B cell (primary cell): ENCODE data around the gene PSMF1. TPM values are rescaled to one million over a fixed set of nuclear protein-coding genes. Genes with fewer than 3 reads are reported as not detected.
A peak's percentile ranks its signal among the peaks of the same experiment; 100 is the strongest.

ENCODE experiments used
- ATAC-seq: fragments of 200-7000 bp; cut with Tn5 transposase; one replicate; pipeline ENCODE4 v1.10.0; 2021; ENCODE audit warnings: low read depth, mild to moderate bottlenecking, moderate number of reproducible peaks, moderate library complexity
- CTCF ChIA-PET: fragments of 350-600 bp; sonication (Branson Sonifier 250); formaldehyde crosslinking; loops from one replicate; lab custom pipeline; 2021; ENCODE audit warnings: antibody characterized with exemption, inconsistent platforms; lab: Charles Lee
- POLR2A ChIA-PET: fragments of 350-600 bp; sonication (Branson Sonifier 250); formaldehyde crosslinking; loops from one replicate; lab custom pipeline; 2021; ENCODE audit warnings: antibody characterized with exemption; lab: Charles Lee
- DNase-seq: peaks from one replicate; pipeline ENCODE4 v3.0.0; 2013
- H2AFZ ChIP-seq: 2 replicates; pipeline ENCODE4 v1.6.1; 2012; ENCODE audit warnings: mild to moderate bottlenecking, low read depth, low read length; ENCODE audit not compliant: insufficient read depth, poor library complexity, severe bottlenecking
- H3K27ac ChIP-seq, 2 donors: 1 replicate in 1 of 2; 2 replicates in 1 of 2; pipeline ENCODE4 v1.5.1; 2012 to 2013; ENCODE audit warnings: low read length in 2 of 2, mild to moderate bottlenecking in 2 of 2, moderate library complexity in 1 of 2
- H3K27me3 ChIP-seq, 4 experiments: fragments of 200-600 bp in 1 of 4; sonication (generic) in 1 of 4; replicated peaks in 1 of 4; 1 replicate in 2 of 4; 2 replicates in 2 of 4; pipeline versions ENCODE4 v1.6.1 to v1.7.0; 2013 to 2016; ENCODE audit warnings: low read length in 3 of 4, mild to moderate bottlenecking in 2 of 4, mixed read lengths in 1 of 4, moderate library complexity in 1 of 4; ENCODE audit not compliant: insufficient read depth in 4 of 4, control insufficient read depth in 3 of 4; ENCODE audit errors: control extremely low read depth in 1 of 4
- H3K36me3 ChIP-seq, 2 experiments: replicated peaks in 1 of 2; 1 replicate in 1 of 2; 2 replicates in 1 of 2; pipeline versions ENCODE4 v1.6.1 to v1.7.1; 2013; ENCODE audit warnings: low read length in 1 of 2; ENCODE audit not compliant: insufficient read depth in 2 of 2, control insufficient read depth in 1 of 2; ENCODE audit errors: control extremely low read depth in 1 of 2, extremely low read depth in 1 of 2
- H3K4me1 ChIP-seq, 2 donors: fragments of 200-600 bp in 1 of 2; sonication (generic) in 1 of 2; 1 replicate in 1 of 2; 2 replicates in 1 of 2; pipeline versions ENCODE4 v1.5.1 to v1.6.1; 2013 to 2017; ENCODE audit warnings: low read length in 2 of 2; ENCODE audit not compliant: control insufficient read depth in 2 of 2, insufficient read depth in 2 of 2
- H3K4me2 ChIP-seq: replicated peaks from 2 replicates; pipeline ENCODE3; 2012; ENCODE audit warnings: mild to moderate bottlenecking, low read depth, low read length; ENCODE audit not compliant: poor library complexity, severe bottlenecking
- H3K4me3 ChIP-seq, 5 experiments: fragments of 200-600 bp in 1 of 5; sonication (generic) in 1 of 5; 1 replicate in 3 of 5; 2 replicates in 2 of 5; pipeline versions ENCODE4 v1.5.1 to v1.7.0; 2011 to 2016; ENCODE audit warnings: low read length in 4 of 5, mild to moderate bottlenecking in 4 of 5, low read depth in 2 of 5, control low read depth in 1 of 5, moderate library complexity in 1 of 5; ENCODE audit not compliant: insufficient read depth in 1 of 5; ENCODE audit errors: control extremely low read depth in 1 of 5, extremely low read depth in 1 of 5
- H3K79me2 ChIP-seq: fragments of 200-600 bp; sonication (generic); one replicate; pipeline ENCODE4 v1.6.0; 2016; ENCODE audit warnings: low read length; ENCODE audit not compliant: control insufficient read depth, insufficient read depth
- H3K9ac ChIP-seq: fragments of 200-600 bp; sonication (generic); 2 replicates; pipeline ENCODE4 v1.6.1; 2017; ENCODE audit warnings: mild to moderate bottlenecking, low read length, moderate library complexity
- H3K9me3 ChIP-seq, 3 donors: one replicate each; pipeline versions ENCODE4 v1.6.1 to v1.7.1; 2013; ENCODE audit warnings: low read length in 2 of 3; ENCODE audit not compliant: control insufficient read depth in 2 of 3, insufficient read depth in 1 of 3; ENCODE audit errors: control extremely low read depth in 1 of 3
- H4K20me1 ChIP-seq: 2 replicates; pipeline ENCODE4 v1.6.0; 2012; ENCODE audit warnings: mild to moderate bottlenecking, low read length; ENCODE audit not compliant: insufficient read depth, control insufficient read depth, poor library complexity, severe bottlenecking
- H3K27ac Mint-ChIP-seq: one replicate; pipeline ENCODE4 v1.8.0; 2021; ENCODE audit warnings: mixed read lengths
- H3K27me3 Mint-ChIP-seq: one replicate; pipeline ENCODE4 v1.8.0; 2021; ENCODE audit warnings: mixed read lengths
- H3K4me1 Mint-ChIP-seq: one replicate; pipeline ENCODE4 v1.8.0; 2021; ENCODE audit warnings: mixed read lengths
- H3K4me3 Mint-ChIP-seq: one replicate; pipeline ENCODE4 v1.8.0; 2021; ENCODE audit warnings: mixed read lengths
- H3K9me3 Mint-ChIP-seq: one replicate; pipeline ENCODE4 v1.8.0; 2022; ENCODE audit warnings: mixed read lengths; ENCODE audit not compliant: insufficient read depth
- CTCF ChIP-seq: fragments of 200-600 bp; IDR thresholded peaks from one replicate; pipeline ENCODE4 v1.8.0; 2022; ENCODE audit warnings: antibody characterized with exemption, mild to moderate bottlenecking
- EZH2 ChIP-seq: IDR thresholded peaks from 2 replicates; pipeline ENCODE4 v1.6.1; 2012; ENCODE audit warnings: borderline replicate concordance, low read depth, mild to moderate bottlenecking, moderate library complexity, low read length; ENCODE audit not compliant: insufficient read depth, poor library complexity, severe bottlenecking
- WGBS: methylation state at CpG from one replicate; pipeline ENCODE4 v1.1.5; 2013; ENCODE audit warnings: missing lambda C conversion rate; ENCODE audit not compliant: insufficient coverage; 5-methylcytosine and 5-hydroxymethylcytosine counted together
- intact Hi-C: fragments of 100-400 bp; cut with micrococcal nuclease; formaldehyde crosslinking; loops from one replicate; pipeline ENCODE4 v1.10.0; 2022
- polyA plus RNA-seq: library from polyadenylated mRNA; depleted of rRNA; stranded (reverse); fragments of >200 nt; gene quantifications from 2 replicates; pipeline ENCODE4 v1.2.3, GENCODE V29; 2012
- total RNA-seq, 2 donors: library from RNA; stranded (reverse); fragments of 120-200 nt in 1 of 2; gene quantifications; 1 replicate in 1 of 2; 2 replicates in 1 of 2; pipeline versions ENCODE4 v1.2.3 to v1.2.4, GENCODE V29; 2013 to 2022

PSMF1 gene
- total and polyA plus RNA-seq, 2 donors (not counting 1 experiment from before 2014, with no cell fraction given): 113 to 132 TPM

- H3K9ac ChIP-seq: no peak overlapping the region
- H3K4me2 ChIP-seq: no peak overlapping the region
- intact Hi-C loops: no loop called here
- ATAC-seq: no peak
- TF ChIP-seq EZH2 (no peak), CTCF (no peak)
- H3K36me3 ChIP-seq: peaks cover 2 to 59% of the 10 kb centered on the region in 2 experiments
- peaks cover 81% of the 10 kb centered on the region for H3K79me2 ChIP-seq
- ChIA-PET CTCF (interaction anchor here (1.6 kb wide), 1 partner anchor 14 kb away, joined by 6 read pairs; no protein-coding TSS in a partner anchor), POLR2A (no interaction called here)
- no peaks in the 10 kb centered on the region for H3K27me3 ChIP-seq
- Mint-ChIP-seq H3K27ac (peak overlapping the region; percentile 53), H3K9me3 (no peaks in the 10 kb centered on the region), H3K27me3 (no peaks in the 10 kb centered on the region), H3K4me3 (peak overlapping the region; percentile 9), H3K4me1 (peaks cover 62% of the 10 kb centered on the region)
- peaks cover 41 to 47% of the 10 kb centered on the region in 2 donors for H3K4me1 ChIP-seq
- H3K27ac ChIP-seq: peak overlapping the region in 1 of 2 donors; percentile 44
- 38% methylated on average over 5 of the region's 12 CpGs for WGBS
- H2AFZ ChIP-seq: no peak overlapping the region
- peaks cover 44% of the 10 kb centered on the region for H4K20me1 ChIP-seq
- H3K4me3 ChIP-seq: no peak overlapping the region
- H3K9me3 ChIP-seq: no peaks in the 10 kb centered on the region
- no peak for DNase-seq
These were observed 4.2 kb downstream of the PSMF1 start for GRCh38 chr20:1122388-1123315.

- 80% methylated on average over 1 of the region's 3 CpGs for WGBS
- H3K4me2 ChIP-seq: no peak overlapping the region
- H3K4me1 ChIP-seq: peaks cover 36 to 41% of the 10 kb centered on the region in 2 donors
- no peaks in the 10 kb centered on the region for H3K9me3 Mint-ChIP-seq
- no peak overlapping the region for H3K27ac Mint-ChIP-seq
- H3K27me3 Mint-ChIP-seq: no peaks in the 10 kb centered on the region
- POLR2A ChIA-PET: no interaction called here
- no peak for ATAC-seq
- no peak overlapping the region for H3K9ac ChIP-seq
- TF ChIP-seq EZH2: no peak
- H4K20me1 ChIP-seq: peaks cover 44% of the 10 kb centered on the region
- peaks cover 53% of the 10 kb centered on the region for H3K4me1 Mint-ChIP-seq
- no peak for DNase-seq
- intact Hi-C loops: no loop called here
- H3K4me3 Mint-ChIP-seq: no peak overlapping the region
- H3K9me3 ChIP-seq: no peaks in the 10 kb centered on the region
- no peak overlapping the region for H2AFZ ChIP-seq
- no peak overlapping the region for H3K27ac ChIP-seq
- peaks cover 2 to 69% of the 10 kb centered on the region in 2 experiments for H3K36me3 ChIP-seq
- CTCF ChIA-PET: interaction anchor here (2.2 kb wide), 1 partner anchor 14 kb away, joined by 9 read pairs; no protein-coding TSS in a partner anchor
- H3K4me3 ChIP-seq: no peak overlapping the region
- no peaks in the 10 kb centered on the region for H3K27me3 ChIP-seq
- peaks cover 73% of the 10 kb centered on the region for H3K79me2 ChIP-seq
These were observed 5.3 kb downstream of the PSMF1 start for GRCh38 chr20:1123666-1124065.
